GM03348 (cell line): Measurements from ENCODE around the gene FEV.
A peak's percentile ranks its signal among the peaks of the same experiment; 100 is the strongest.

ENCODE experiments used
- DNase-seq: peaks from one replicate; pipeline ENCODE4 v3.0.0; 2012; ENCODE audit warnings: low spot score

Gene FEV

DNA sequence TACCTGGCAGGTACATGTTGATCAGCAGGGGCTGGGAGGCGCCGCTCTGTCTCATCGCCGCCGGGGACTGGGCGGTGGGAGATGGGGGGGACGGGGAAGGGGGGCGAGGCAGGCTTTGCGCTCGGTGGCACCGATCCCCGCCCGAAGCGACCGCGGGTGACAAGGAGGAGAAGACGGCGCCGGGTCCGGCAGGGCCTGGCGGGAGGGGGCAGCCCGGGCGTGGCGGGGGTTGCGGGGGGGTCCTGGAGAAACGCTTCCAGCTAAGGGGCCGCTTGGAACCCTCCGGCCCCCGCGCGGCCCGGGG, at the start of gene FEV:
FEV (minus strand) TSS at position 164 of the 304 bp plus-strand sequence; CDS start at position 55, 109 bp downstream.
- no peak for DNase-seq

DNA sequence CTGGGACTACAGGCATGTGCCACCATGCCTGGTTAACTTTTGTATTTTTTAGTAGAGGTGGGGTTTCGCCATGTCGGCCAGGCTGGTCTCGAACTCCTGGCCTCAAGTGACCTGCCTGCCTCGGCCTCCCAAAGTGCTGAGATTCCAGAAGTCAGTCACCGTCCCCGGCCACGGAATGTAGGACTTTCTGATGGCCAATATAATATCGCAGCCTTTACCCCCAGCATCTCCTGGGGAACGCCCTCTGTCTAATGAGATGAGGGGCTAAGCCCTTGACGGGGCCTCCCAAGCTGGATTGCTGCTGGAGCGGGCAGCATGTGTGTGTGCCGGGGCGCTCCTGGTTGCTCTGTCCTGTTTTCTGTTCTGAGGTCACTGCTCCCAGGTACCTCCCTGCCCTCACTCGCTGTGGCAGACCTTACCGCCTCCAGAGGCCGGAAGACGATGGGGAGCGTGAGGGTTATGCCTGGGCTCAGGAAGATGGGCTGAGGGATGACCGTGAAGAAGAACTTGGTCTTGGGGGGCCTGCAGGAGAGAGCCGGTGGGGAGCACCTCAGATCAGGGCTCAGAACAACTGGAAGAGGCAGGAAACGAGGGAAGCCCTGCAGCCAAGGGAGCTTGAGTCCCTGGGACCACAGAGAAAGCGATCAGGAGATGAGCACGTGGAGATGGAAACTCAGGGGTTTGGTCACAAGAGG, 47.2 kb upstream of the FEV start:
- DNase-seq, result no peak

DNA sequence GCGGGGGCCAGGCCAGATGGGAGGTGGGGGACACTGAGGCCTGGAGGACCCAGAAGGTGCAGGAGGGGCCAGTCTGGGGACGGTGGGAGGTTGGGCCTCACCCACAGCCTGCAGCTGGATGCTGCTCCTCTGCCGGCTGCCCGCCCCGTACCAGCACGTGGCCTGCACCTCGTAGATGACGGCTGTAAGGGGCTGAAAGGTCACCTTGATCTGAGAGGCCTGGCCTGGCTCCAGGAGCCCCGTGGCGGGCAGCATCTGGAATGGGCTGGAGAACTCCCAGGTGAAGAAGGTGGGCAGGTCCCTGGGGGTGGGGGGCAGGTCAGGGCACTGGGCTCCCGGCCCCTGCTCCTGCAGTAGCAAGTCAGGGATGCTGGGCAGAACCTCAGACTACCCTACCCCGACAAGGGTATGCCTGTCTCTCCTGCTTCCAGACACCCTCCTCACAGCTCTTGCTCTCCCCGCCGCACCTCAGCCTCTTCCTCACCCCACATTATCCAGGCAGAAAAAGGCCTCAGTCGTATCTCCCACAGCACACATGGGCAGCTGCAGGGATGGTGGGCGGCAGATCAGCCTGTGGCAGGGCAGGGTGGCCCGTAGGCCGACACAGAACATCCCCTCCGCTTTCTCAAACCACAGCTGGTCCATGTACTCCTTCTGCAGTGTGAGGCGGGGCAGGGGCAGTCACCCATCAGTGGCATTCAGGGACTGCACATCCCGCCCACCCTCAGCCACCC, 46.2 kb upstream of the FEV start:
- no peak for DNase-seq

DNA sequence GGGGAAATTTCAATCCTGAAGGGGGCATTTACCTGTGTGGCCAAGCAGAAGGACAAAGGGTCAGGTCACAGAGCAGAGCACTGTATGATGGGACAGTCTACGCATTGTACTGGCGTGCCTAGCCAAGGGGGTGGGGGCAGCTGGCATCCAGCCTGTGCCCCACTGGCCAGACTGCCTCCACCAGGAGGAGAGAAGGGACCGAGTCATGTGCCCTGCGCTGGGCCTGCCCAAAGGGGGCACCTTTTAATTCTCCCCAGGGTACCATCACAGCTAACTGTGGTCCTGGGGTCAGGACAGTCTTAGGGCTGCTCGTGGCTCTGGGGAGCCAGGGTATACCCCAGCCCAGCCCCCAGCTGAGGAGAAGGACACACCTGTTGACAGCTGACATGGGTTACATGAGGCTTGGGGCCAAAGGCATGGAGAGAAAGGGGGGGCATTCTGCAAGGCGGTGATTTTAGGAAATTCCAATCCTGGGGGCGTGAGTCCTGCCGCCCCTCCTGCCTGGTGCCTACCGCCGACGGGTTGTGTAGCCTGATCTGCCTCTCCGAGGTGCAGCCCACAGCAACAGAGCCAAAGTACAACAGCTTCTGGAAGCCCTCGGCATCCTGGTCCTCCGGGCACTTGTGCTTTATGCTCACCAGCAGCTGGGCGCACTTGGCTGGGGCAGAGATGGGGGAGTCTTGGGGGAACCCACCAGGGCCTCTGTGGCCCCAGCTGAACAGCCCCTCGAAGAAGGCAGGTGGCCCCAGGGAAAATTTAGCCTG, 45.4 kb upstream of the FEV start:
- no peak for DNase-seq

DNA sequence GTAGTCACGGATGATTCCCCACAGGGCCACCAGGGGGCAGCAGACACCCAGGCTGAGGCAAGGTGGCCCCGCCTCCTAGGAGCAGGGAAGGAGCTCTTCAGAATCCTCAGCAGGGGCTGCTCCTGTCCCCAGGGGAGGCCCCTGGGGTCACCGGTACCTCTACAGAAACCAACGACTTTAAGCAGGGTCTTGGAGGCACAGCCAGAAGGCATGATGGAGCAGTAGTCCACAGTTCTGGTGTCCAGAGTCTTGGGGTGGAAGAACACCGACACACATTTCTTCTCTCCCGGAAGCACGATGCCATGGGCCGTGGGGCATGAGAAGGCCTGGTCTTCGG, 44.8 kb upstream of the FEV start:
- DNase-seq, result peak; percentile 95

DNA sequence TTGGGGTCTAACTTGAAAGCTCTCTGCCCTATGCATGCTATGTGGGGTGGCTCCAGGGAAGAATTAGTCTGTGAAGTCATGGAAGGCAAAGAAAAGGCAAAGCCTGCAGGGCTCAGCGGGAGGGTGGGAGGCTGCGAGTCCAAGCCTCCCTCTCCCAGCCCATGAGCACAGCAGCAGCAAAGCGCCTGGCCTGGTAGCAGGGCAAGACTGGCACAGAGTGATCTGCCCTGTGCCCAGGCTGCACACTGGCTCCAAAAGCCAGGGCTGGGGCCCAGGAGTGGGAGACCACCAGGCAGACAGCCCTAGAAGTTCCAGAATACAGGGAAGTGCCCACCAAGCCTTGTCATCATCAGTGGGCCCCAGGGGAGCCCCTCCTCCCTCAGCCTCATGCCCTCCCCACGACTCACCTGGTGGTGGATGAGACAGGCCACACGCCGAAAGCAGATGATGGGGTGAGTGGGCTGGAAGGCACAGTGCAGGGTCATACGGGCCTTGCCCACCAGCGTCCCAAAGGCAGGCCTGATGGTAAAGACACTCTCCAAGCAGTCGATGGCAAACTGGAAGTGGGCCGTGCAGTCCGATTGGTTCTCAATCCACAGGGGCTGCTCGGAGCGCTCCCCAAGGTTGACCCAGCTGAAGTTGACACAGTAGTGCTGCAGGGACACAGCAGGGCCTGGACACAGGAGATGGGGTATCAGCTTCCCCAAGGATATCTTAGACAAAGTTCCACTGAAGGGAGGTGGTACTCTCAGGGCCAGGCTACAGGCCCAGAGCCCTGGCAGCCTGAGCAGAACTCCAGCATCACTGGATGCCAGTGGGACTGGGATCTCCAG, 44.2 kb upstream of the FEV start:
- no peak for DNase-seq

DNA sequence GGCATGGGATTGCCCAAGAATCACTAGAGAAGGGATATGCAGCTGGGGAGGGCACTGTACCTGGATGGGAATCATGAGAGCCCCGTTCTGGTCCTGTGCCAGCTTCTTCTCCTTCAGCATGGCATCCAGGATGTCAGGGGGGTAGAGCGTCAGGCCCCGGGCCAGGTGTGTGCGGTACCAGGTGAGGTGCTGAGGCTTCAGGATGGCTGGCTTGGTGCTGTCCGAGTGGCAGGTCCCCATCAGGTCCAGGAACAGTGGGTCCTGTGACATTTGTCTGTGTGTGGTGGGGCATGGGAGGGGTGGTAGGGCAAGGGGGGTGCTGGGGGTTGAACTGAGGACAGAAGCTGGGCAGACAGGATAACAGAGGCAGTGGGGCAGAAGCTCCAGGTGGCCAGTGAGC, 43.2 kb upstream of the FEV start:
- DNase-seq, result no peak

DNA sequence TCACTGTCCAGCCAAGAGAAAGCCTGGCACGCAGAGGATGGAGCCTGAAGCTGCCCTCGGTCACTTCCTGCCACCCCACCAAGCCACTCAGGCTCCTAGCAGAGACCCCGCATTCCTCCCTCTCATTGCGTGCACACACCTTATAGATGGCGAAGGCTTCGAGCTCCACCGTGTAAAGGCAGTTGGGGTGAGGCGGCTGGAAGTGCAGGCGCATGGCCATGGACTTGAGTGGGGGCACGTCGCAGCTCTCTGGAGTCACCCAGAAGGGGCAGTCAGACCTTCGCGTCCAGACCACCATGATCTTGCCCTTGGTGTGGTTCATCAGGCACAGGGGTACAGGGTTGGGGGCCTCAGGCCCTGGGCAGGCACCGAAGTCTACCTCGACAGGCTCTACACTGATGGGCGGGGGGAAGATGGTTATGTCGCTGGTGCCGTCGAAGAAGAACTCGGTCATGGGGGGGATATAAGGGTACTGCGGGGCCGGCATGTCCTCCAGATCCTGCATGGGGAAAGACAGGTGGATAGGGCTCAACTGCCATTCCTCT, 42.6 kb upstream of the FEV start:
- no peak for DNase-seq

DNA sequence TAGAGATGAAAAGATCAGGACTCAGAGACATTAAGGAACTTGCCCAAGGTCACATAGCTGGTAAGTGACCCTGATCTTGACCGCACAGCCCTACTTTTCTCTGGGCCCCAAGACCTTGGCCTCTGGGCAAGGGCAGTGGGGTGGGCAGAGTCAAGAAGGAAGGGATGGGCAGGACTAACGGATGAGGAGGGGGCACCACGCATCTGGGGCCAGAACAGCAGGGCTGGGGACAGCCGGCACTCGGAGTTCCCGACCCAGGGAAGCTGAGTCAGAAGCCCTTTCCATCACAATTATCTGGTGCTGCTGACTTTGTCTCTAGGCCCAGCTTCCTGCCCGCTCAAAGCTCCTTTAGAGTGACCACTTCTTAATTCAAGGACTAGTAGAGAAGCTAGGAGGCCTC, 42.0 kb upstream of the FEV start:
- no peak for DNase-seq

DNA sequence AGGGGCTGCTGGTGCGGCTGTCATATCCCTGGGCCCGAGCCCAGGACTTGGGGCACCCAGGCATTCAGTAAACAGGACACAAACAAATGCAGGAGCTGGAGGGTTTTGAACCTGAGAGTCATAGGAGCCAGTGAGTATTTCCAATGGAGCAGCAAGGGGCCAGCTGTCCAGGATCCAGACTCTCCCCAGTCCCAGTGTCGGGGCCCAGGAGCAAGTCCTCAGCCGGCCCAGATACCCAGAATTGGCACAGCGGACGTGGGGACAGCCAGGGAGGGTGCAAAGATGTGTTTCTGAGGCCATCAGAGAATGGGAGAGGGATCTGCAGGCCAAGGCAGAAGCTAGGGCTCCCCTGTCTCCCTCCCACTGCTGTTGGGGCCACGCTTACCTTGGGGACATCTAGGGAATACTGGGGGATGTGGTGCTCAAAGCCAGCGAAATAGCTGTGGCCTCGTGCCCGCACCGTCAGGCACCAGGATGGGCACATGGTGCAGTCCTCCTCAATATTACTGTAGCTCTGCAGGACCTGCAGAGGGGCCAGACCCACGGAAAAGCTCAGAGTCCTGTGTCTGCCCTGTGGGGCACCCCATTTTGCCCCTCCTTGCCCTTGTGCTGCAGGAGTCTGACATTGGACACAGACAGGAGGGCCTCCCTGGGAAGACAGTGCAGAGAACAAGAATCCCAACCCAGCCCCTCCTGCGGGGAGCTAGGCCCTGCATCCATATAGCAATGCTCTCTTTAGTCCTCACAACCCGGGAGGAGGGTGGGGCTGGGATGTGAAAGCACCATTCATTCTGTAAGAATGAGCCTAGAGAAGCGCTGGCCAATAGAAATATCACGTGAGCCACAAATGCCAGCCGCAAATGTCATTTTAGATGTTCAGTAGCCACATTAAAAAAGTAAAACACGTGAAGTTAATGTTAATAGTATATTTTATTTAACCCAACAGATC, 40.9 kb upstream of the FEV start:
- no peak for DNase-seq

DNA sequence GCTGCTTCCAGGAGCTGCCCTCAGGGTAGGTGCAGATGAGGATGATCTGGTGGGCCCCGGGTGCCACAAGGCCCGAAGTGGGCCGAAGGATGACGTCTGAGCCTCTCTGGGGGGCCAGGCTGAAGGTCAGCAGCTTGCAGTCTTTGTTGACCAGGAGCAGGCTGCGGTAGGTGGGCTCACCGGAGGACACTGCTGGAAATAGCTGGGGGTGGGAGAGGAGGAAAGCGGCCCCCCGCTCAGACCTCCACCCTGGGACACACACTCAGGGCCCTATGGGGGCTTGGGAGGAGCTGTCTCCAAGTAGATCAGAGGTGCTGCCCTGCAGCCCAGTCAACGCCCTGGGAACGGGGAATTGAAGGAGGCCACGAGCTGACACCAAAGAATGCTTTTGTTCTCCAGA, 39.1 kb upstream of the FEV start:
- DNase-seq, result no peak

DNA sequence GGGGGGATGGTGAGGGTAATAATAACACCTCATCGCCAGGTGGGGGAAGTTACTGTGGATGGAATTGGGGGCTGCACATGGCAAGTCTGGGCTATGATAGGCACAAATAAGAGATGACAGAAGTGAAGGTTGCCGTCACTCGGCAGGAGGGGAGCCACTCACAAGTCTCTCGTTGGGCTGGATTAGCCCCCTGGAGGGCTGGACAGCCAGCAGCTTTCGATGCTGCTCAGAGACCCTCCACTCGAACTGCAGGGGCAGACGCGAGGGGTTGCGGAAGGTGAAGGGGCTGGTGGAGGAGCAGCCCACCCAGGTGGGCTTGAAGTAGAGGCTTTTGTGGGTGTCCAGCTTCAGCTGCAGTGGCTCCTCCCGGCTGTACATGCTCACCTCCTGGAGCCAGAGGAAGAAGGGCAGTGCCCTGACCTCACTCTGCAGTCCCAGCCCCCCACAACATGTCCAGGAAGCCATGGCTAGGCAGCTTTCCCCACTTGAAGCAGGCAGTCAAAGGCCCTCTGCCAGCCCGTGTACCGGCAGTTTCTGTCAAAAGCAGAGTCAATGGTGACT, 38.1 kb upstream of the FEV start:
- DNase-seq, result no peak

DNA sequence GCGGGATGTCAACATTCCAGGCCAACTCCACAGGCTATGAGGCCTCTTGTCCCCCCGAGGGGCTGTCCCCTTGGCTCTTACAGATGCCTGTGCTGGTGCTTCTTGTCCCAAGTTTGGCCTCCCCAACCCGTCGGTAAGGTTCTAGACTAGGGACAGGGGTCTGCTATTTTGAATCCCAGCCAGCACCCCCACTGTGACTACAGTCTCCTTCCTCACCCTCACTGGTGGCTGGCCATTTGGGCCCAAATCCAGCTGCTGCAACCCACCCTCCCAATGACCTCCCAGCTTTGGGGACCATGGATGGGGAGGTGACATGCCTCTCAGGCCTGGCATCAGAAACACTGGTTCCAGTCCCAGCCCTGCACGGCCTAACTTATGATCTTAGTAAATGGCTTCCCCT, 37.6 kb upstream of the FEV start:
- DNase-seq, result no peak

DNA sequence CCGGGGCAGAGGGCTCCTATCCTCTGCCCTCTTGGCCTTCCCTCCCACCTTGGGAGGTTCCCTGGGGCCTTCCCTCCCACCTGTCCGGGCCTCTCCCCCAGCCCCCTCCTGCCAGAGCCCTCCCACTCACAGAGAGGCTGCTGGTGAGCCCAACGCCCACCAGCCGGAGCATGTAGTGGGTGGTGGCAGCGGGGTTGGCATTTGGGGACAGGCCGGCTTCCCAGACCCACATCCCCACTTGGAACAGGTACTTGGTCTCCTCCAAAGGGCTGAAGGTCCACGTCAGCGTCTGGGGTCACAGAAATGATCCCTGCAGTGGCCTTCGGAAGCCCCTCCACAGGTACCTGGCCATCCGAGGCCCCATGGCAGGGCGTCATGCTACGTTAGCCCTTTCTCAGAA, 37.1 kb upstream of the FEV start:
- no peak for DNase-seq

DNA sequence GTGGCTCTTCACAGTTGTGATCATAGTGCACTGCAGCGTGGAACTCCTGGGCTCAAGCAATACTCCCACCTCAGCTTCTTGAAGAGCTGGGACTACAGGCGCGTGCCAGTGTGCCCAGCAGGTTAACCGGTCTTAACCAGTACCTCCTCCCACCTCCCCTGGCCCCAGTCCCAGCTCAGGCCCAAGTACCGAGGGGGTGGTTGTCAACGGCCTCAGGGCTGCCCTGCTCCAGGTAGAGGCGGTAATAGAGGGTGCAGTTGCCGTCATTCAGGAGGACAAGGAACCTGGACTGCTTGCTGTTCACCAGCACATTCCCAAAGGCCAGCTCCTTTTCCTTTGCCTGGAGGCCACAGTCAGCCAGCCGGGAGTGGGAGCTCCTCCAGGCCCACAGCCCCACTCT, 36.6 kb upstream of the FEV start:
- DNase-seq, result no peak

DNA sequence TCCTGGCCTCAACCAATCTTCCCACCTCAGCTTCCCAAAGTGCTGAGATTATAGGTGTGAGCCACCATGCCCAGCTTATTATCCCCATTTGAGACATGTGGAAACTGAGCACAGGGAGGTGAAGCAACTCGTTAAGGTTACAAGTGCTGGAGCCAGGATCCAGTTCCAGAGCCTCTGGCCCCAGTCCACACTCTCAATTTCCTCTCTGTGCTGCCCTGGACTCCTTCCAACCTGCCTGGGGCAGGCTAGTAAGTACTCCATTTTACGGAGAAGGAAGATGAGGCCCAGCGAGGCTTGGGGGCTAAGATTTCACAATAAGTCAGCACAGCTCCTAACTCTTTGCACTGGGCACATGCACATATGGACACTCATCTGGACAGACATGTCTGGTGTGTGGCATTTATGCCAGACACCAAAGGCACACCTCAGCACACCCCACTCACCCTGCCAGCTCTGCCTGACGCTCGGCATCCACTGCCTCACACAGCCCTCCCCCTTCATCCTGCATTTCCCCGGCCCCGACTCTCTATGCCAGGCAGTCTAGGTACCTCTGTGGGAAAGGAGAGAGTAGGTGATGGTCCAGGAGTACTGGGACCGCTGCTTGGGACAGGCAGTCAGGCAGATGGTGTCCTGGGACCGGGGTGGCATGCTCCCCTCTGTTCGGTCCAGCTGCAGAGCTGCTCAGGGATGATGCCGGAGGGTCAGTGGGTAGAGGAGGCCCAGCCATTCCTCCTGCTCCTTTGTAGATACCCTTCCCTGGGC, 35.8 kb upstream of the FEV start:
- no peak for DNase-seq

DNA sequence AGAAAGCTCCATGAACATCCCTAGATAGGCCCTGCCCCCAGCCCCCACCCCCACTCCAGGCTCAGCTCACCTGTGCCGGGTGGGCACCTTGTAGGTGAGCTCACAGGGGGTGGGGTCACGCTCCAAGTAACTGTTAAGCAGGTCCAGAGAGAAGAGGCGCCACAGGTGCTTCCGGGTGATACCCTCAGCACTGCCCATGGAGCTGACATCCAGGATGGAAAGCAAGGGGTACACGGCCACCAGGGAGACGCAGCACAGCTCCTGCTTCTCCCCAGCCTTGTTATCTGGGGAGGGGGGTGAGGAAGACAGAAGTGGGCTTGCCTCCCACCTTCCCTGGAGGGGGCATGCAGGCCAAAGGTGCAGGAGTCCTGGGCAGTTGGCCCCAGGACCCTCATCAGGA, 34.5 kb upstream of the FEV start:
- DNase-seq, result no peak

DNA sequence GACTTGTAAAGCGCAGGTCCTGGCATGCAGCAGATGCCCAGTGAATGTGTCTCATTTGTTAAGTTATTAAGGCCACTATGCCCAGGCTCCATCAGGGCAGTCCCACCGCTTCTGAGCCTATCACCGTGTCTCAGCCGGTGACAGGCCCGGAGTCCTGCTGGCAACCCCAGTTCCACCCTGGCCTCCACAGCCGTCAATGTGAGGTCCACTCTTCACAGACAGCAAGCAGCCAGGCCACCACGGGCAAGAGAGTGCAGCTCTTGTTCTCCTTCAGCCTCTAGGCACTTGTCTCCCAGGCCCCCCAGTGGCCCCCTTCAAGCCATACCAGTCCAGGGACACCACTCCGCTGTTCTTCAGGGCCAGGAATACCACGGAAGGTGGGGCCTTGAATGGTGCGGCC, 33.7 kb upstream of the FEV start:
- DNase-seq, result no peak

DNA sequence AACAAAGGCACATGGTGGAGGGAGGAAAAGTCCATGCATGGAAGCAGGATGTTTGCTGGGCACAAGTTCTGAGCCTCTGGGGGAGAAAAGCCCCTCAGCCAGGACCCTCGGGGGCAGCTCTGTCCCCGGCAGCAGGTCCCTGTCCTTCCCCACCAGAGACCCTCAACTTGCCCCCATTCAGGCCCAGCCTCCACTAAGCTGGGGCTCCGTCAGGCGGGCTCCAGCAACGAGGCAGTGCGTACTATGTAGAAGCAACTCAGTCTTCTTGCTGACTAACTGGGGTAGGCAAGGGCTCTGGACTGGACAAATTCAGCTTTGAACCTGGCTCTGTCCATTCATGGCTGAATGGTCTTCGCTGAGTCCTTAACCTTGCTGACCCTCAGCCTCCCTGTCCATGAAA, 33.3 kb upstream of the FEV start:
- no peak for DNase-seq
